Measurements from ENCODE around the gene EVX2.

Gene EVX2

GRCh38 chr2:176068419-176068832, 15.3 kb downstream of the EVX2 start:
- DNase-seq (ENCODE audit: extremely low spot score) = no peak
- POLR2A ChIA-PET = no interaction called here
- TF ChIP-seq FOXK2 (IDR thresholded peaks at IDR 0.05) (no peak), TARDBP (IDR thresholded peaks at IDR 0.05) (no peak), ARNT (IDR thresholded peaks at IDR 0.05) (no peak), NFRKB (IDR thresholded peaks at IDR 0.05) (no peak), L3MBTL2 (conservative IDR thresholded peaks at IDR 0.05) (no peak)
- CTCF ChIA-PET = interaction anchor here (1.7 kb wide), 1 partner anchor 12 kb away, joined by 5 read pairs; no protein-coding TSS in a partner anchor

GRCh38 chr2:176067589-176068418, 16.0 kb downstream of the EVX2 start:
- TF ChIP-seq ELF4 (IDR thresholded peaks at IDR 0.05) (no peak), SUZ12 (IDR thresholded peaks at IDR 0.05) (no peak), L3MBTL2 (conservative IDR thresholded peaks at IDR 0.05) (no peak), CTBP1 (IDR thresholded peaks at IDR 0.05; ENCODE audit: borderline replicate concordance) (no peak), SP1 (IDR thresholded peaks at IDR 0.05) (no peak), FOXM1 (IDR thresholded peaks at IDR 0.05; ENCODE audit: borderline replicate concordance) (no peak), LEF1 (IDR thresholded peaks at IDR 0.05; ENCODE audit: borderline replicate concordance) (no peak), FOXA1 (IDR thresholded peaks at IDR 0.05) (no peak), TARDBP (IDR thresholded peaks at IDR 0.05) (no peak), ARNT (IDR thresholded peaks at IDR 0.05) (no peak), BHLHE40 (IDR thresholded peaks at IDR 0.05; ENCODE audit: borderline replicate concordance) (no peak), HDGF (IDR thresholded peaks at IDR 0.05; ENCODE audit: borderline replicate concordance) (no peak), FOXK2 (IDR thresholded peaks at IDR 0.05) (no peak), NFRKB (IDR thresholded peaks at IDR 0.05) (no peak), PKNOX1 (IDR thresholded peaks at IDR 0.05) (no peak)
- DNase-seq (ENCODE audit: extremely low spot score) = no peak
- POLR2A ChIA-PET = no interaction called here
- CTCF ChIA-PET = no interaction called here

- ChIA-PET CTCF (no interaction called here), POLR2A (no interaction called here)
- TF ChIP-seq CTBP1 (IDR thresholded peaks at IDR 0.05; ENCODE audit: borderline replicate concordance) = no peak
- DNase-seq (ENCODE audit: extremely low spot score) = no peak
Observed at GRCh38 chr2:176066645-176067588, 16.8 kb downstream of the EVX2 start.

GRCh38 chr2:176063958-176064357, 19.8 kb downstream of the EVX2 start:
- CTCF ChIA-PET = interaction anchor here (1.5 kb wide), 1 partner anchor 17 kb away, joined by 4 read pairs; no protein-coding TSS in a partner anchor
- TF ChIP-seq PKNOX1 (IDR thresholded peaks at IDR 0.05) (no peak), FOXM1 (IDR thresholded peaks at IDR 0.05; ENCODE audit: borderline replicate concordance) (no peak), FOXA1 (IDR thresholded peaks at IDR 0.05) (no peak), ARNT (IDR thresholded peaks at IDR 0.05) (no peak), ELF4 (IDR thresholded peaks at IDR 0.05) (no peak), LEF1 (IDR thresholded peaks at IDR 0.05; ENCODE audit: borderline replicate concordance) (no peak), SUZ12 (IDR thresholded peaks at IDR 0.05) (no peak)
- no peak for DNase-seq (ENCODE audit: extremely low spot score)
- POLR2A ChIA-PET = no interaction called here

GRCh38 chr2:176056406-176056805, 27.4 kb downstream of the EVX2 start:
- TF ChIP-seq FOXK2 (IDR thresholded peaks at IDR 0.05) (no peak), LEF1 (IDR thresholded peaks at IDR 0.05; ENCODE audit: borderline replicate concordance) (no peak), PKNOX1 (IDR thresholded peaks at IDR 0.05) (no peak), SUZ12 (IDR thresholded peaks at IDR 0.05) (no peak), ARNT (IDR thresholded peaks at IDR 0.05) (no peak), FOXM1 (IDR thresholded peaks at IDR 0.05; ENCODE audit: borderline replicate concordance) (no peak), CTBP1 (IDR thresholded peaks at IDR 0.05; ENCODE audit: borderline replicate concordance) (no peak), L3MBTL2 (conservative IDR thresholded peaks at IDR 0.05) (no peak), BHLHE40 (IDR thresholded peaks at IDR 0.05; ENCODE audit: borderline replicate concordance) (no peak), HDGF (IDR thresholded peaks at IDR 0.05; ENCODE audit: borderline replicate concordance) (no peak), ELF4 (IDR thresholded peaks at IDR 0.05) (no peak), ZNF384 (IDR thresholded peaks at IDR 0.05) (no peak), TARDBP (IDR thresholded peaks at IDR 0.05) (no peak), NFRKB (IDR thresholded peaks at IDR 0.05) (no peak), SP1 (IDR thresholded peaks at IDR 0.05) (no peak), FOXA1 (IDR thresholded peaks at IDR 0.05) (no peak)
- DNase-seq (ENCODE audit: extremely low spot score) = no peak

GRCh38 chr2:176039375-176039774, 44.4 kb downstream of the EVX2 start:
- CTCF ChIA-PET = no interaction called here
- no peak for DNase-seq (ENCODE audit: extremely low spot score)
- POLR2A ChIA-PET = no interaction called here
- TF ChIP-seq SP1 (IDR thresholded peaks at IDR 0.05) (no peak), TARDBP (IDR thresholded peaks at IDR 0.05) (no peak)

More at GRCh38 chr2:176056406-176056805, 27.4 kb downstream of the EVX2 start:
- POLR2A ChIA-PET = no interaction called here
- CTCF ChIA-PET = no interaction called here

Data from HEK293T (cell line).